ENCODE measurements around the gene ST3GAL3.

Gene ST3GAL3

DNA sequence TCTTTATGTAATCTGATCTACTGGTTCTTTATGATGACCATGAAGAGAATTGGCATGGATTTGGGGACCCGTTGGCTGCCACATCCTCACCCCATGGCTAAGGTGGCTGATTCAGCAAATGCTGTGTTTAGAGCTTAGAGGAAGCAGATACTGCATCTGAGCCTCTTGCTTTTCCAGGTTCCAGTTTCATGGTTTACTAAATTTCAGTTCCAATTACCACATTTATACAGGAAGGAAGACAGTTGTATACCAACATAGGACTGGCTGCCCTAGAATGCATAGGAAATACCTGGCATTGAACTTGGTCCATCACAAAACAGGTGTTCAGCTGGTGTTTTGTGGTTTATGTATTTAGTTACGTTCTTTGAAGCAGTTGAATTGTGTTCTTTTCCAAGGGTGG is 107.1 kb downstream of the ST3GAL3 start:
- Histone ChIP-seq H3K27ac (ENCODE audit: low read depth, low read length) (no peak overlapping the region), H3K27me3 (ENCODE audit: control insufficient read depth in 1 of 2, insufficient read depth in 2 of 2, low read length in 2 of 2) (no peaks in the 10 kb centered on the region), H3K9ac (ENCODE audit: low read depth in 1 of 2, low read length in 2 of 2) (no peak overlapping the region), H3K4me3 (ENCODE audit: low read depth in 1 of 2, low read length in 2 of 2) (no peak overlapping the region), H3K36me3 (ENCODE audit: control insufficient read depth in 1 of 2, insufficient read depth in 2 of 2, low read length in 2 of 2) (peaks cover 0 to 8% of the 10 kb centered on the region in 2 donors), H3K9me3 (ENCODE audit: control insufficient read depth in 1 of 2, low read length in 2 of 2) (no peaks in the 10 kb centered on the region), H3K4me1 (ENCODE audit: control insufficient read depth in 1 of 2, insufficient read depth in 2 of 2, low read length in 2 of 2) (no peaks in the 10 kb centered on the region)

DNA sequence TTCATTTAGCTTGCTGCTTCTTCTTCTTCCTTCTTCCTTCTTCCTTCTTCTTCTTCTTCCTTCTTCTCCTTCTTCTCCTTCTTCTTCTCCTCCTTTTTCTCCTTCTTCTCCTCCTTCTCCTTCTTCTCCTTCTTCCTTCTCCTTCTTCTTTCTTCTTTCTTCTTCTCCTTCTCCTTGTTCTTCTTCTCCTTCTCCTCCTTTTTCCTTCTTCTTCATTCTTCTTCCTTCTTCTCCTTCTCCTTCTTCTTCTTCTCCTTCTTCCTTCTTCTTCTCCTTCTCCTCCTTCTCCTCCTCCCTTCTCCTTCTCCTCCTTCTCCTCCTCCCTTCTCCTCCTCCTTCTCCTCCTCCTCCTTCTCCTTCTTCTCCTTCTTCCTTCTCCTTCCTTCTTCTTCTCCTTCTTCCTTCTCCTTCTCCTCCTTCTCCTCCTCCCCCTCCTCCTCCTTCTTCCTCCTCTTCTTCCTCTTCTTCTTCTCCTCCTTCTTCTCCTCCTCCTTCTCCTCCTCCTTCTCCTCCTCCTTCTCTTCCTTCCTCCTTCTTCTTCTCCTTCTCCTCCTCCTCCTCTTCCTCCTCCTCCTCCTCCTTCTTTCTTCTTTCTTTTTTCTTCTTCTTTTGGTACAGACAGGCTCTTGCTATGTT is 110.1 kb downstream of the ST3GAL3 start:
- peaks cover 0 to 8% of the 10 kb centered on the region in 2 donors for H3K36me3 ChIP-seq (ENCODE audit: control insufficient read depth in 1 of 2, insufficient read depth in 2 of 2, low read length in 2 of 2)
- H3K27me3 ChIP-seq (ENCODE audit: control insufficient read depth in 1 of 2, insufficient read depth in 2 of 2, low read length in 2 of 2): no peaks in the 10 kb centered on the region
- H3K9ac ChIP-seq (ENCODE audit: low read depth in 1 of 2, low read length in 2 of 2): no peak overlapping the region
- H3K4me1 ChIP-seq (ENCODE audit: control insufficient read depth in 1 of 2, insufficient read depth in 2 of 2, low read length in 2 of 2): peaks cover 0 to 6% of the 10 kb centered on the region in 2 donors
- H3K27ac ChIP-seq (ENCODE audit: low read depth, low read length): no peak overlapping the region
- no peak overlapping the region for H3K4me3 ChIP-seq (ENCODE audit: low read depth in 1 of 2, low read length in 2 of 2)
- H3K9me3 ChIP-seq (ENCODE audit: control insufficient read depth in 1 of 2, low read length in 2 of 2): no peaks in the 10 kb centered on the region

DNA sequence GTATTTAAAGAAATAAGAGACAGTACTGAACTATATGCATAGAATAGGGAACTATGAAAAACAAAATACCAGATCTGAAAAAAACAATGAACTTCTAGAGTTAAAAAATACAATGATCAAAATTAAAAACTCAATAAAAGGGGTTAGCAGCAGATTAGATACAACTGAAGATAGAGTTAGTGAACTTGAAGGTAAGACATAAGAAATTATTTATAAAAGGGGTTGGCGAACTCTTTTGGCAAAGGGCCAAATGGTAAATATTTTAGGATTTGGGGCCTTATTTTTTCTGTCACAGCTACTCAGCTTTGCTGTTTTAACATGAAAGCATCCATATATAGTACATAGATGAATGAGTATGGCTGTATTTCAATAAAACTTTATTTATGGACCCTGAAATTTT is 111.4 kb downstream of the ST3GAL3 start:
- Histone ChIP-seq H3K9ac (ENCODE audit: low read depth in 1 of 2, low read length in 2 of 2) (no peak overlapping the region), H3K4me1 (ENCODE audit: control insufficient read depth in 1 of 2, insufficient read depth in 2 of 2, low read length in 2 of 2) (peaks cover 0 to 6% of the 10 kb centered on the region in 2 donors), H3K4me3 (ENCODE audit: low read depth in 1 of 2, low read length in 2 of 2) (no peak overlapping the region), H3K27ac (ENCODE audit: low read depth, low read length) (no peak overlapping the region), H3K9me3 (ENCODE audit: control insufficient read depth in 1 of 2, low read length in 2 of 2) (no peaks in the 10 kb centered on the region), H3K36me3 (ENCODE audit: control insufficient read depth in 1 of 2, insufficient read depth in 2 of 2, low read length in 2 of 2) (peaks cover 0 to 8% of the 10 kb centered on the region in 2 donors), H3K27me3 (ENCODE audit: control insufficient read depth in 1 of 2, insufficient read depth in 2 of 2, low read length in 2 of 2) (no peaks in the 10 kb centered on the region)

DNA sequence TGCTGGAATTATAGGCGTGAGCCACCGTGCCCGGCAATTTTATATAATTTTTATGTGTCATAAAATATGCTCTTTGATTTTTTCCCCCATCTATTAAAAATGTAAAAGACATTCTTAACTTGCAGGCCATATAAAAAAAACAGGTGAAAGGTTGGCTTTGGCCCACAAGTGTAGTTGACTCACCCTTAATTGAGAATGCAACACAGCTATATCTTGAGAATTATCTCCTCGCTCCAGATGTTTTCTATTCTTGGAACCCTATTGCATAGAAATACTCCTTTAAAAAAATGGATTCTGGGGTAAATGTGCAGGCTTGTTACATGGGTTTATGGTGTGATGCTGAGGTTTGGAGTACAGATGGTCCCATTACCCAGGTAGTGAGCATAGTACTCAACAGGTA is 112.0 kb downstream of the ST3GAL3 start:
- Histone ChIP-seq H3K4me3 (ENCODE audit: low read depth in 1 of 2, low read length in 2 of 2) (no peak overlapping the region), H3K36me3 (ENCODE audit: control insufficient read depth in 1 of 2, insufficient read depth in 2 of 2, low read length in 2 of 2) (peaks cover 0 to 8% of the 10 kb centered on the region in 2 donors), H3K27ac (ENCODE audit: low read depth, low read length) (no peak overlapping the region), H3K9ac (ENCODE audit: low read depth in 1 of 2, low read length in 2 of 2) (no peak overlapping the region), H3K9me3 (ENCODE audit: control insufficient read depth in 1 of 2, low read length in 2 of 2) (no peaks in the 10 kb centered on the region), H3K4me1 (ENCODE audit: control insufficient read depth in 1 of 2, insufficient read depth in 2 of 2, low read length in 2 of 2) (peaks cover 0 to 6% of the 10 kb centered on the region in 2 donors), H3K27me3 (ENCODE audit: control insufficient read depth in 1 of 2, insufficient read depth in 2 of 2, low read length in 2 of 2) (no peaks in the 10 kb centered on the region)

DNA sequence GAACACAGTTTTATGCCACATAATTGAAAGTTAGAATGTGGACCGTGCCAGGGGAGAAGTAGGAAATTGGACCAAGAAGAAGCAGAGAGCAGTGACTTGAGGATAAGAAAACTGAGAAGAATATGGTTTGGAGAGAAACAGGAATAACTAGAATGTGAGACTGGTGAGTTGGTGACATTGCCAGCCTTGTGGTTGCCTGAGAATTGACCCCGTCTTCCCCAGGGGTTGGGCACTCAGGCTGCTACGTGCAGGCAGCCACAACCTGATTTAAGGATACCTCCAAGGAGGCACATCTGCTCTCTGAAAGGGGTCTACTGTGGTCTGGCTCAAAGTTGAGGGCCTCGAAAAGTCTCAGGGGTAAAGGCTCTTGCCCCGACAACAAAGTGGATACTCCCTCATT is 114.1 kb downstream of the ST3GAL3 start:
- H3K4me1 ChIP-seq (ENCODE audit: control insufficient read depth in 1 of 2, insufficient read depth in 2 of 2, low read length in 2 of 2): peaks cover 0 to 6% of the 10 kb centered on the region in 2 donors
- H3K9me3 ChIP-seq (ENCODE audit: control insufficient read depth in 1 of 2, low read length in 2 of 2): no peaks in the 10 kb centered on the region
- no peak overlapping the region for H3K9ac ChIP-seq (ENCODE audit: low read depth in 1 of 2, low read length in 2 of 2)
- peaks cover 0 to 2% of the 10 kb centered on the region in 2 donors for H3K36me3 ChIP-seq (ENCODE audit: control insufficient read depth in 1 of 2, insufficient read depth in 2 of 2, low read length in 2 of 2)
- H3K27me3 ChIP-seq (ENCODE audit: control insufficient read depth in 1 of 2, insufficient read depth in 2 of 2, low read length in 2 of 2): no peaks in the 10 kb centered on the region
- no peak overlapping the region for H3K27ac ChIP-seq (ENCODE audit: low read depth, low read length)
- H3K4me3 ChIP-seq (ENCODE audit: low read depth in 1 of 2, low read length in 2 of 2): no peak overlapping the region

DNA sequence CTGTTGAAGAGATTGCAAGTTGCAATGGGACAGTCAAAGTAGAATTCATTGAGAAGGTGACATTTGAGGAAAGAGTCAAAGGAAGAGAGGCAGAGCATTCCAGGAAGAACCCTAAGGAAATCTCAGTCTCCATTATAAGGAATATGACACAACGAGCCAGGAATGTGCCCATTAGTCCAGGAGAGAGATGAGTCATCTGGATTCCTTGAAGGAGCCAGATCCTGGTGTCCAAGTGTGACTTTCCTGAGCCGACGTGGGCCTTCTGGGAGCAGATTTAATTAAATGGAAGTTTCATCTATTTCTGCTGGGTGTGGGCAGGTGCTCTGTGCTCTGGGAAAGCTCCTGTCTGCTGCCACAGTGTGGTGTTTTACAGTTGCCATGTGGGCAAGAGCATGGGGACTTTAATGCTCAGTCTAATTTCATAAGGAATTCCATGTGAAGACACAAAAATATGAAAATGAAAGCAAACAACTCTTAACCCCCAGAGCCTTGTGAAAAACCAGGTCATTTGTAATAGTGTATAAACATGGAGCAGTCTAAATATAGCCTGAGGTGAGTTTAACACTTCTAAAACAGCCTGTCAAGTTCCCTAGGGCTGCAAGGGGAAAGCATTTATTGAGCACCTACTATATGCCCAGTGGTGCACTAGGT is 114.8 kb downstream of the ST3GAL3 start:
- Histone ChIP-seq H3K9ac (ENCODE audit: low read depth in 1 of 2, low read length in 2 of 2) (no peak overlapping the region), H3K4me3 (ENCODE audit: low read depth in 1 of 2, low read length in 2 of 2) (no peak overlapping the region), H3K27me3 (ENCODE audit: control insufficient read depth in 1 of 2, insufficient read depth in 2 of 2, low read length in 2 of 2) (no peaks in the 10 kb centered on the region), H3K27ac (ENCODE audit: low read depth, low read length) (no peak overlapping the region), H3K9me3 (ENCODE audit: control insufficient read depth in 1 of 2, low read length in 2 of 2) (no peaks in the 10 kb centered on the region), H3K36me3 (ENCODE audit: control insufficient read depth in 1 of 2, insufficient read depth in 2 of 2, low read length in 2 of 2) (no peaks in the 10 kb centered on the region), H3K4me1 (ENCODE audit: control insufficient read depth in 1 of 2, insufficient read depth in 2 of 2, low read length in 2 of 2) (peaks cover 0 to 6% of the 10 kb centered on the region in 2 donors)

DNA sequence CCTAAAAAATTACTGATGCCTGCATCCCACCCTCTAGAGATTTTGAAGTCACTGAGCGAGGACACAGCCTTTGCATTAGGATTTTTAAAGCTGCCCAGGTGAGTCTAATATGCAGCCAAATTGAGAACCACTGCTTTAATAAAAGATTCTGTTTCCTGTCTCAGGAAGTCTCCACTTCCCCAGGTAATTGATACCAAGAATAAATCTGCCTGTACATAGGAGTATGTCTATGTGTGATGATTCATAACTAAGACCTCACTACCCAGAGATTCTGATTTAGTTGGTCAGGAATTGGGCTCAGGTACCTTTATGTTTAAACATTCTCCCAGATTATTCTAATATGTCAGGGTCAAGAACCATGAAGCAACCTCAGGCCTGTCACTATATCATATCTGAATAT is 117.5 kb downstream of the ST3GAL3 start:
- no peaks in the 10 kb centered on the region for H3K9me3 ChIP-seq (ENCODE audit: control insufficient read depth in 1 of 2, low read length in 2 of 2)
- no peak overlapping the region for H3K4me3 ChIP-seq (ENCODE audit: low read depth in 1 of 2, low read length in 2 of 2)
- H3K36me3 ChIP-seq (ENCODE audit: control insufficient read depth in 1 of 2, insufficient read depth in 2 of 2, low read length in 2 of 2): no peaks in the 10 kb centered on the region
- peaks cover 0 to 6% of the 10 kb centered on the region in 2 donors for H3K4me1 ChIP-seq (ENCODE audit: control insufficient read depth in 1 of 2, insufficient read depth in 2 of 2, low read length in 2 of 2)
- H3K27me3 ChIP-seq (ENCODE audit: control insufficient read depth in 1 of 2, insufficient read depth in 2 of 2, low read length in 2 of 2): no peaks in the 10 kb centered on the region
- H3K9ac ChIP-seq (ENCODE audit: low read depth in 1 of 2, low read length in 2 of 2): no peak overlapping the region
- H3K27ac ChIP-seq (ENCODE audit: low read depth, low read length): no peak overlapping the region

DNA sequence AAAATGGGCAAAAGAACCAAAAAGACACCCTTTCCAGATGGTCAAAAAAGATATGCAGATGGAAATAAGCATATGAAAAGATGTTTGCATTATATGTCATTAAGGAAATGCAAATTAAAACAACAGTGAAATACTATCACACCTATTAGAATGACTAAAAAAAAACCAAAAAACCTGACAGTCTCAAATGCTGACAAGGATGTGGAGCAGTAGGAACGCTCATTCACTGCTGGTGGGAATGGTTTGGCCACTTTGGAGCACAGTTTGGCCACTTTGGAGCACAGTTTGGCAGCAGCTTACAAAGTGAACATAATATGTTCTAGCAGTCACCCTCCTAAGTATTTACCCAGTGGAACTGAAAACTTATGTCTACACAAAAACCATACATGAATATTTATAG is 121.2 kb downstream of the ST3GAL3 start:
- no peak overlapping the region for H3K27ac ChIP-seq (ENCODE audit: low read depth, low read length)
- no peaks in the 10 kb centered on the region for H3K27me3 ChIP-seq (ENCODE audit: control insufficient read depth in 1 of 2, insufficient read depth in 2 of 2, low read length in 2 of 2)
- H3K9me3 ChIP-seq (ENCODE audit: control insufficient read depth in 1 of 2, low read length in 2 of 2): no peaks in the 10 kb centered on the region
- no peak overlapping the region for H3K9ac ChIP-seq (ENCODE audit: low read depth in 1 of 2, low read length in 2 of 2)
- no peaks in the 10 kb centered on the region for H3K36me3 ChIP-seq (ENCODE audit: control insufficient read depth in 1 of 2, insufficient read depth in 2 of 2, low read length in 2 of 2)
- H3K4me3 ChIP-seq (ENCODE audit: low read depth in 1 of 2, low read length in 2 of 2): no peak overlapping the region
- peaks cover 0 to 3% of the 10 kb centered on the region in 2 donors for H3K4me1 ChIP-seq (ENCODE audit: control insufficient read depth in 1 of 2, insufficient read depth in 2 of 2, low read length in 2 of 2)

DNA sequence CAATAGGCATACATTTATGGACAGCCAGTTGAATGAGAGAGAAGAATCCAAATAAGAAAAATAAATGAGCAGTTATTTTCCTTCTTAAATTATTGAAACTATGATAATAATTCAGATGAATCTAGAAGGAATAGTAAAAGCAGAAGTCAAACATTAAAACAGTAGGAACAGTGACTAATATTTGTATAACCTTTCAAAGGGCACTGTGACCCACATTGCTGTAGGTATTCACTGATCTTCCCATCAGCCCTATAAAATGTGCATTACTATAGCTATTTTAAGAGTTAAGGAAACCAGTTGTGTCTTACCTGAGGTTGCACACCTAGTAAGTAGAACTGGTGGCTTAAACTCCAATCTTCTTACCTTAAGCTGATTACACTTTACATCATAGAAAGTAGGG is 123.5 kb downstream of the ST3GAL3 start:
- Histone ChIP-seq H3K9me3 (ENCODE audit: control insufficient read depth in 1 of 2, low read length in 2 of 2) (no peaks in the 10 kb centered on the region), H3K4me3 (ENCODE audit: low read depth in 1 of 2, low read length in 2 of 2) (no peak overlapping the region), H3K4me1 (ENCODE audit: control insufficient read depth in 1 of 2, insufficient read depth in 2 of 2, low read length in 2 of 2) (peaks cover 13 to 19% of the 10 kb centered on the region in 2 donors), H3K36me3 (ENCODE audit: control insufficient read depth in 1 of 2, insufficient read depth in 2 of 2, low read length in 2 of 2) (no peaks in the 10 kb centered on the region), H3K27me3 (ENCODE audit: control insufficient read depth in 1 of 2, insufficient read depth in 2 of 2, low read length in 2 of 2) (no peaks in the 10 kb centered on the region), H3K27ac (ENCODE audit: low read depth, low read length) (no peak overlapping the region), H3K9ac (ENCODE audit: low read depth in 1 of 2, low read length in 2 of 2) (no peak overlapping the region)

DNA sequence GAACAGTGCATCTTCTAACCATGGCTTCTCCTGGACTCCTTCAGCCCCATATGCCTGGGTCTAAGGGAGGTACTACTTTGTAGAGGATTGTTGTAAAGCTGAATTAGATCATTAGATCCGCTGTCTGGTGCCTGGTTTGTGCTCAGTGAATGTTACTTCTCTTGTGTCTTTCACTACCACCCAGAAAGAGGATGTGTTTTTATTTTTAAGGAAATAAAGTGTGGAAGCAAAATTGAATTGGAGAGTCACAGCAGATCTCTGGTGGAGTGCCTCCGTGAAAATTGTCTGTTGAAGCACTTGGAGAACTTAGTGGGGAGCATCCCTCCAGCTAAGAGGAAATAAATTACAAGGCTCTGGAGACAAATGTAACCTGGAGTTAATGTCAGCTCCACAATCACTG is 124.5 kb downstream of the ST3GAL3 start:
- no peaks in the 10 kb centered on the region for H3K27me3 ChIP-seq (ENCODE audit: control insufficient read depth in 1 of 2, insufficient read depth in 2 of 2, low read length in 2 of 2)
- no peak overlapping the region for H3K4me3 ChIP-seq (ENCODE audit: low read depth in 1 of 2, low read length in 2 of 2)
- H3K9ac ChIP-seq (ENCODE audit: low read depth in 1 of 2, low read length in 2 of 2): no peak overlapping the region
- no peaks in the 10 kb centered on the region for H3K9me3 ChIP-seq (ENCODE audit: control insufficient read depth in 1 of 2, low read length in 2 of 2)
- no peak overlapping the region for H3K27ac ChIP-seq (ENCODE audit: low read depth, low read length)
- H3K36me3 ChIP-seq (ENCODE audit: control insufficient read depth in 1 of 2, insufficient read depth in 2 of 2, low read length in 2 of 2): no peaks in the 10 kb centered on the region
- H3K4me1 ChIP-seq (ENCODE audit: control insufficient read depth in 1 of 2, insufficient read depth in 2 of 2, low read length in 2 of 2): peaks cover 22 to 29% of the 10 kb centered on the region in 2 donors
